Sigmoid colon (tissue), 4 donors: ENCODE results near the gene PATL1.
"Not testable (repeated sequence)": the region's sequence is repeated elsewhere in the genome, so short reads cannot be mapped to it uniquely, and the experiment has no call there.

Experiments
- POLR2AphosphoS5 ChIP-seq, 4 donors: sonication (generic); formaldehyde crosslinking; IDR thresholded peaks; one replicate each; pipeline ENCODE4 v1.6.1; 2017; ENCODE audit warnings: antibody characterized with exemption in 4 of 4
- TF ChIP-seq, protein P1 (sequence below), 4 experiments: fragments of 450-650 bp in 3 of 4; fragments of 200-600 bp in 1 of 4; IDR thresholded peaks; one replicate each; pipeline ENCODE4 v1.5.1; 2016 to 2019; ENCODE audit warnings: antibody characterized with exemption in 4 of 4, mild to moderate bottlenecking in 3 of 4, moderate library complexity in 2 of 4

DNA sequence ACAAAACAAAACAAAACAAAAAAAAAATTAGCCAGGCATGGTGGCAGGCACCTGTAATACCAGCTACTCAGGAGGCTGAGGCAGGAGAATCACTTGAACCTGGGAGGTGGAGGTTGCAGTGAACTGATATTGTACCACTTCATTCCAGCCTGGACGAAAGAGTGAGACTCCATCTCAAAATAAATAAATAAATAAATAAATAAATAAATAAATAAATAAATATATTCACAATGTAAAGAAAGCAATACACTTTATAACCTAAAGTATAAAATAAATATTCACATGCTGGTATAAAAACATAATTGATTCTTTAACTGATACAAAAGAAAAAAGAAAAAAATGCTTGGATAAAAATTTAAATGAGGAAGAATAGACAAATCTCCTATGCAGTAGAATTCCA lies 34.7 kb upstream of the PATL1 start:
- TF ChIP-seq, protein P1, sequence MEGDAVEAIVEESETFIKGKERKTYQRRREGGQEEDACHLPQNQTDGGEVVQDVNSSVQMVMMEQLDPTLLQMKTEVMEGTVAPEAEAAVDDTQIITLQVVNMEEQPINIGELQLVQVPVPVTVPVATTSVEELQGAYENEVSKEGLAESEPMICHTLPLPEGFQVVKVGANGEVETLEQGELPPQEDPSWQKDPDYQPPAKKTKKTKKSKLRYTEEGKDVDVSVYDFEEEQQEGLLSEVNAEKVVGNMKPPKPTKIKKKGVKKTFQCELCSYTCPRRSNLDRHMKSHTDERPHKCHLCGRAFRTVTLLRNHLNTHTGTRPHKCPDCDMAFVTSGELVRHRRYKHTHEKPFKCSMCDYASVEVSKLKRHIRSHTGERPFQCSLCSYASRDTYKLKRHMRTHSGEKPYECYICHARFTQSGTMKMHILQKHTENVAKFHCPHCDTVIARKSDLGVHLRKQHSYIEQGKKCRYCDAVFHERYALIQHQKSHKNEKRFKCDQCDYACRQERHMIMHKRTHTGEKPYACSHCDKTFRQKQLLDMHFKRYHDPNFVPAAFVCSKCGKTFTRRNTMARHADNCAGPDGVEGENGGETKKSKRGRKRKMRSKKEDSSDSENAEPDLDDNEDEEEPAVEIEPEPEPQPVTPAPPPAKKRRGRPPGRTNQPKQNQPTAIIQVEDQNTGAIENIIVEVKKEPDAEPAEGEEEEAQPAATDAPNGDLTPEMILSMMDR (IDR thresholded peaks at IDR 0.05), result not testable (repeated sequence)
- not testable (repeated sequence) for TF ChIP-seq POLR2AphosphoS5 (IDR thresholded peaks at IDR 0.05)
